ENCODE measurements around the gene KCNH3.
"Not testable (repeated sequence)": the region's sequence is repeated elsewhere in the genome, so short reads cannot be mapped to it uniquely, and the experiment has no call there.

Gene KCNH3

GRCh38 chr12:49585477-49586459 lies 46.9 kb downstream of the KCNH3 start:
- DNase-seq (ENCODE audit: low spot score): no peak

GRCh38 chr12:49587174-49587908 lies 48.5 kb downstream of the KCNH3 start:
- no peak for DNase-seq (ENCODE audit: low spot score)

GRCh38 chr12:49588281-49588680 lies 49.5 kb downstream of the KCNH3 start:
- DNase-seq (ENCODE audit: low spot score): no peak

DNA sequence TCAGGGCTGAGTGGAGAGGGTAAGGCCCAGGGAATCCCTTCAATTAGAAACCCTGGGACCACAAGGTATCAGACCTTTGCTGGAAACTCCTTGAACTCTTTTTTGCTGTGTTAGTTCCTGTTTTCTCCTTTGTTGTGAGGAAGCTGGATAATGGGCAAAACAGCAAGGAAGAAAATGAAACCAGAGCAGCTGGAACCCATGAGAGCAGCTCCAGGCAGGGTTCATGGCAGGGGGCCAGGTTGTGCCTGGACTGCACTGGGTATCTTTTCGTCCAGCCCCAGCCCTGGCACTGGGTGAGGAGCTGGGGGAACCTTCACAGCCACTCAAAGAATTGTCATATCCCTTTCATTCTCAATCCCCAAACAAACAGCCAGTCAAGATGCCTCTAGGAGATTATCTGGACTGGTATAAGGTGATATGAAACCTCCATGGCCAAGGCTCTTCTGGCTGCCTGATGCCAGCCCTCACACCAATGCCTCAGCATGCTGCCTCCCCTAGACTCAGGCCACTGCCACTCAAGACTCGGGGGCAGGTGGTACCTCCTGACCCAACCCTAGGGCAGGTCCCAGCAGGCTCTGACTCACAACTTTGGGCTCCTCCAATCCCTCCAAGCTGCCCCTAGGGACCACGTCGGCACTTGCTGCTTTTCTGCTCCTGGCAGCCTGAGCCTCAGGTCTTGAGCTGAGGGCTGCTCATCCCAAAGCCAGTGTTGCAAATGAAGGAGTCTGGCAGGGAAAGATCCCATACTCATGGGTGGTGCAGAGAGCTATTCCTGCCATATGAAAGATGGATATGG lies 50.1 kb downstream of the KCNH3 start:
- no peak for DNase-seq (ENCODE audit: low spot score)

GRCh38 chr12:49598527-49598926 lies 59.7 kb downstream of the KCNH3 start:
- no peak for DNase-seq (ENCODE audit: low spot score)

GRCh38 chr12:49599961-49600360 lies 61.1 kb downstream of the KCNH3 start:
- DNase-seq (ENCODE audit: low spot score): no peak

GRCh38 chr12:49603721-49604120 lies 64.9 kb downstream of the KCNH3 start:
- no peak for DNase-seq (ENCODE audit: low spot score)

GRCh38 chr12:49604856-49605255 lies 66.0 kb downstream of the KCNH3 start:
- no peak for DNase-seq (ENCODE audit: low spot score)

DNA sequence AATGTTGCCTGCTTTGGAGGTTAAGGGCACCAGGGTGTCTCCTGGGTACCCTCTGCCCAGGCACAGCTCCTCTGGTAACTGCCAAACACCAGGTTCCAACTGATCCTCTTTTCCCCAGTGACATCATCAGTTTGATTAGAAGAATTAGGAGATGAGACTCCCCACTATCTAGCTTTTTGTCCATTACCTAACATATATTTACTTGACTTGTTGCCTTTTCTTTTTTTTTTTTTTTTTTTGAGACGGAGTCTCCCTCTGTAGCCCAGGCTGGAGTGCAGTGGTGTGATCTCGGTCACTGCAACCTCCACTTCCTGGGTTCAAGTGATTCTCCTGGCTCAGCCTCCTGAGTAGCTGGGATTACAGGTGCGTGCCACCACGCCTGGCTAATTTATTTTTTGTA lies 66.7 kb downstream of the KCNH3 start, which contains the start of gene FAM186B:
Gene FAM186B, minus strand, starts transcription at position 101 of the 400 bp plus-strand sequence. CDS start 162 bp downstream, outside the sequence.
- DNase-seq (ENCODE audit: low spot score): not testable (repeated sequence)

Data from globus pallidus (tissue), 1 donor.